ENCODE results near the gene MFSD11. TPM values are rescaled to one million over a fixed set of nuclear protein-coding genes. Genes with fewer than 3 reads are reported as not detected.

The MFSD11 gene
- total RNA-seq, 1 donor from 2014 or later = 39.7 TPM

DNA sequence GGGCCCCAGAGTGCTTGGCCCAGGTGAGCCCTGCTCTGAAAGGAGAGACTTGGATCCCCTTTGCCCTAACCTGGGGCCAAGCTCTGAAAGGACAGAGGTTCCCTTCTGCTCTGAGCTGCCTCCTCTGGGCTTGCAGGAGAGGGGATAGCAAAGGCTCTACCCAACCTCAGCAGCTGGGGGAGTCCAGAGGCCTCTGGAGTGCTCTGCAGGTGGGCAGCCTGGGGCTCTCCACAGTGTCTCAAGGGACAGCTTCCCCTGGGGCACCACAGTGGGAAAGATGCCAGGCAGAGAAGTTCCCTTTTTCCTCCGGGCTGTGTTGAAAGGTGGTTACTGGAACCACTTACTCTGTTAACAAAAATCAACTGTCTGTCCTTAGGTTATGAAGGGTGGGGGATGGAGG lies 82.1 kb downstream of the MFSD11 start:
- Mint-ChIP-seq H3K27ac (no peak overlapping the region), H3K27me3 (ENCODE audit: low read depth) (peaks cover 11% of the 10 kb centered on the region), H3K9me3 (no peaks in the 10 kb centered on the region), H3K36me3 (no peaks in the 10 kb centered on the region), H3K4me3 (no peak overlapping the region), H3K4me1 (peaks cover 2% of the 10 kb centered on the region)
- DNase-seq (ENCODE audit: low spot score in 2 of 2, unreplicated experiment in 2 of 2) = no peak
- TF ChIP-seq, protein P1, sequence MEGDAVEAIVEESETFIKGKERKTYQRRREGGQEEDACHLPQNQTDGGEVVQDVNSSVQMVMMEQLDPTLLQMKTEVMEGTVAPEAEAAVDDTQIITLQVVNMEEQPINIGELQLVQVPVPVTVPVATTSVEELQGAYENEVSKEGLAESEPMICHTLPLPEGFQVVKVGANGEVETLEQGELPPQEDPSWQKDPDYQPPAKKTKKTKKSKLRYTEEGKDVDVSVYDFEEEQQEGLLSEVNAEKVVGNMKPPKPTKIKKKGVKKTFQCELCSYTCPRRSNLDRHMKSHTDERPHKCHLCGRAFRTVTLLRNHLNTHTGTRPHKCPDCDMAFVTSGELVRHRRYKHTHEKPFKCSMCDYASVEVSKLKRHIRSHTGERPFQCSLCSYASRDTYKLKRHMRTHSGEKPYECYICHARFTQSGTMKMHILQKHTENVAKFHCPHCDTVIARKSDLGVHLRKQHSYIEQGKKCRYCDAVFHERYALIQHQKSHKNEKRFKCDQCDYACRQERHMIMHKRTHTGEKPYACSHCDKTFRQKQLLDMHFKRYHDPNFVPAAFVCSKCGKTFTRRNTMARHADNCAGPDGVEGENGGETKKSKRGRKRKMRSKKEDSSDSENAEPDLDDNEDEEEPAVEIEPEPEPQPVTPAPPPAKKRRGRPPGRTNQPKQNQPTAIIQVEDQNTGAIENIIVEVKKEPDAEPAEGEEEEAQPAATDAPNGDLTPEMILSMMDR (IDR thresholded peaks at IDR 0.05; ENCODE audit: unreplicated experiment) = no peak

DNA sequence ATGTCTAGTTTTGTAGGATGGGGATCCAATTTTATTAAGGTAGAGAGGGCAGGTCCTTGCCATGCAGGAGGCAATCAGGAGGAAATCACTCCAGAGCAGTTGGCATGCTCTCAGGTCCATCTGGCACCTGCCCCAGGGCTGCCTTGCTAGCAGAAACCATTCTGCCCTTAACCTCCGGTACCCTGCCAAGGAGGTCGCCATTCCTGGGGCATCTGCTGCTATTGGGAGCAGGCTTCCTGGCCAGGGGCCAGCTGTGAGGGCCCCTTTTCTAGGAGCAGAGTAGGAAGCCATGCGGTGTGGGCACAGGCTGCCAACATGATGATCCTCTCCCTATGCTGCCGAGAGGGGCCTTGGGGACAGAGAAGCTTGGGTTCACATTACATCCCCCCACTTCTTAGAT lies 82.6 kb downstream of the MFSD11 start:
- DNase-seq (ENCODE audit: low spot score in 2 of 2, unreplicated experiment in 2 of 2) = no peak
- TF ChIP-seq, protein P1 (IDR thresholded peaks at IDR 0.05; ENCODE audit: unreplicated experiment) = no peak
- H3K27ac Mint-ChIP-seq = no peak overlapping the region
- no peak overlapping the region for H3K4me3 Mint-ChIP-seq
- H3K9me3 Mint-ChIP-seq = no peaks in the 10 kb centered on the region
- no peaks in the 10 kb centered on the region for H3K36me3 Mint-ChIP-seq
- H3K27me3 Mint-ChIP-seq (ENCODE audit: low read depth) = peaks cover 11% of the 10 kb centered on the region
- peaks cover 2% of the 10 kb centered on the region for H3K4me1 Mint-ChIP-seq

DNA sequence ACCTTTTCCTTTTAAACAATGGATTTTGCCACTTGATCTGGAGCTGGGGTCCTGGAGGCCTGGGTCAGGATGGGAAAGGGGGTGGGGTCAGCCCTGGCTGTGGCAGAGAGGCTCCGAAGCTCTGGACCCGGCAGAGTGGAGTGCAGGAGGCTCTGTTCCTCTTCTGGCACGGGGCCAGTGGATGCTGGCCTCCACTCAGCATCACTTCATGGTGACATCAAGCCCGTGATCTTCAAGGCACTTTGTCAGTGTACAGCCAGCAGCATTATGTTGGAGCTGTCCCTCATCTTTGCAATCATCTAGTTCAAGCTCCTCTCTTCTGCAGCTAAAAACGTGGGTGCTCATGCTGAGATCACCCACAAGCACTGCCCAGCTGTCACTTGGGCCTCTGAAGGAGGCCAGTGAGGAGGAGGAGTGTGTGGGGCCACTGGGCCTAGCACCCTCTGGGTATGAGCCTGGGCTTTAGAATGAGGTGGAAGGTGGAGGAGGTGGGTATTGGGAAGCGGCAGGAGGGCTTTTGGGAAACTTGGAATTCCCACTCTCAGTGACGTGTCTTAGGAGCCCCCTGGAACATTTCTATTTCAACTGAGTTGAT lies 84.4 kb downstream of the MFSD11 start:
- Mint-ChIP-seq H3K27ac (no peak overlapping the region), H3K36me3 (no peaks in the 10 kb centered on the region), H3K27me3 (ENCODE audit: low read depth) (peaks cover 16% of the 10 kb centered on the region), H3K4me1 (no peaks in the 10 kb centered on the region), H3K9me3 (no peaks in the 10 kb centered on the region), H3K4me3 (no peak overlapping the region)
- TF ChIP-seq, protein P1 (IDR thresholded peaks at IDR 0.05; ENCODE audit: unreplicated experiment) = no peak
- no peak for DNase-seq (ENCODE audit: low spot score in 2 of 2, unreplicated experiment in 2 of 2)

DNA sequence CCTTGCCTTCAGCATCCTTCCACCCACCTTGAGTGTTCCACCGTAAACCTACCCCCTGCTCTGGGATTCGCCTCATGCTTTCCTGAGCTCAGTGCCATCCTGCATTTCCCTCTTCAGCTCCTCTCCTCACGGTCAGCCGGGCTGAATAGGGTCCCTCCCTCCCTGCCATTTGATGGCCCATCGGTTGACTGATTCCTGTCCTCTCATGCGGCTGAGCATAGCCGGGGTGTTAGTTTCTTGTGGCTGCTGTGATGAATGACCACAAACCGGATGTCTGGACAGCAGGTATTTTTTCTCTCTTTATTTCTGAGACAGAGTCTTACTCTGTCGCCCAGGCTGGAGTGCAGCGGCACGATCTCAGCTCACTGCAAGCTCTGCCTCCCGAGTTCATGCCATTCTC lies 86.2 kb downstream of the MFSD11 start:
- H3K4me1 Mint-ChIP-seq = no peaks in the 10 kb centered on the region

DNA sequence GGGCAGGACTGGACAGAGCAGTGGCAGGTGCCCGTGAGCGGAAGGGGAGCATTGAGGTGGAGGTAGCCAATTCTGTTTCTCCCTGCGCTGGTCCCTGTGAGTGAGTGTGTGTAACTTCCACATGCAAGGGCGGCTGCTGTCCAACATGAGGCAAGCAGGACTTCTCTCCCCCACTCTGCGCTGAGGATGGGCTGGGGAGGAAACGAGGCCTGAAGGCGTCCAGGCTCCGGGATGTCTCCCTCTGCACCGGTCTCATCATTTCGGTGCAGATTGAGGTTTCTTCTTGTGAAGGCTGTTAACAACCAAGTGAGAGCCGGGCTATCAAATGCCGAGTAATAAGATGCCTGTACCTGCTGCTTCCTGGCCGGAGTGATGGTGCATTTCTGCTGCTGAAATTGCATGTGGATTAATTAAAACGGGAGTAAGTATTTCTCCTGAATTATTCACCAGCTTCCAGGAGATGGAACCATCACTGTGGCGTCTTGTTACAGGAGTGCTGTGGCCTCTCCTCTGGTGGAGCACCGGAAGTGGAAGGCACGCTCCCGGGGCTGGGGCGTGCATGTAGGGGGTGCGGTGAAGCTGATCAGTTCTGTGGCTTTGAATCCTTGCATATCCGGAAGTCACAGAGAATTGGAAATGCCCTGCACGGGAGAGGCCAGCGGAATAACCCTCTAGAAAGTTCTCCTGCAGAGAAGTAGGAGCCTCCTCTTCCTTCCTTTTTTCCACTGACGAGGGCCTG lies 88.6 kb downstream of the MFSD11 start:
- Mint-ChIP-seq H3K27me3 (ENCODE audit: low read depth) (peaks cover 15% of the 10 kb centered on the region), H3K4me3 (no peak overlapping the region), H3K27ac (no peak overlapping the region), H3K9me3 (no peaks in the 10 kb centered on the region), H3K4me1 (no peaks in the 10 kb centered on the region), H3K36me3 (no peaks in the 10 kb centered on the region)
- TF ChIP-seq, protein P1 (IDR thresholded peaks at IDR 0.05; ENCODE audit: unreplicated experiment) = no peak
- no peak for DNase-seq (ENCODE audit: low spot score in 2 of 2, unreplicated experiment in 2 of 2)

More for the DNA sequence above, 86.2 kb downstream of the MFSD11 start:
- H3K4me3 Mint-ChIP-seq = no peak overlapping the region
- no peaks in the 10 kb centered on the region for H3K9me3 Mint-ChIP-seq
- H3K27me3 Mint-ChIP-seq (ENCODE audit: low read depth) = peaks cover 21% of the 10 kb centered on the region
- no peak for DNase-seq (ENCODE audit: low spot score in 2 of 2, unreplicated experiment in 2 of 2)
- no peaks in the 10 kb centered on the region for H3K36me3 Mint-ChIP-seq
- no peak overlapping the region for H3K27ac Mint-ChIP-seq
- TF ChIP-seq, protein P1 (IDR thresholded peaks at IDR 0.05; ENCODE audit: unreplicated experiment) = no peak

All from mesothelial cell of epicardium (in vitro differentiated cells).